OCI-LY3 (cell line): ENCODE measurements around the gene TRIM10.

Experiments used
- CTCF ChIP-seq: fragments of 200-600, 300-600 bp; sonication (generic); IDR thresholded peaks from 2 replicates; pipeline ENCODE4 v1.5.1; 2014; ENCODE audit warnings: antibody characterized with exemption, low read length, low read depth
- EZH2phosphoT487 ChIP-seq: fragments of 200-600 bp; shearing (Covaris generic); IDR thresholded peaks from 2 replicates; pipeline ENCODE4 v1.6.1; 2018; ENCODE audit warnings: antibody characterized with exemption, mixed run types, low read depth

GRCh38 chr6:30167101-30167500, 6.1 kb upstream of the TRIM10 start:
- TF ChIP-seq CTCF = no peak
- TF ChIP-seq EZH2phosphoT487 = no peak
